ENCODE data around the gene RHBDF1. TPM values are rescaled to one million over a fixed set of nuclear protein-coding genes. Genes with fewer than 3 reads are reported as not detected.

The RHBDF1 gene
- total RNA-seq, 5 donors from 2014 or later (not counting 1 experiment from before 2014, with no cell fraction given): 0.19 to 0.93 (median 0.53) TPM

- H3K27me3 Mint-ChIP-seq: no peaks in the 10 kb centered on the region
- peaks cover 2 to 16% of the 10 kb centered on the region in 2 donors for H3K36me3 ChIP-seq (ENCODE audit: control insufficient read depth in 2 of 2, extremely low read depth in 1 of 2, insufficient read depth in 1 of 2, low read length in 1 of 2)
- peaks cover 0 to 10% of the 10 kb centered on the region in 2 experiments for H3K4me1 ChIP-seq (ENCODE audit: control insufficient read depth in 1 of 2, extremely low read depth in 1 of 2, insufficient read depth in 2 of 2, low read length in 2 of 2)
- 89% methylated on average over 8 of the region's 8 CpGs for WGBS (ENCODE audit: insufficient coverage)
- ATAC-seq (replicated peaks in 1 of 4): no peak
- ChIA-PET POLR2A (no interaction called here), CTCF (interaction anchor here (0.7 to 2.1 kb wide), 8 partner anchors 11 to 416 kb away, joined by 3 to 11 read pairs (median 4); partner anchors contain the start of gene HBQ1 (in 1 of the 2))
- H3K36me3 Mint-ChIP-seq: peaks cover 12% of the 10 kb centered on the region
- H3K9me3 ChIP-seq: no peaks in the 10 kb centered on the region
- H3K9me3 Mint-ChIP-seq: no peaks in the 10 kb centered on the region
- no peak overlapping the region for H3K4me3 Mint-ChIP-seq
- H3K27ac ChIP-seq (ENCODE audit: low read length): no peak overlapping the region
- no peak for DNase-seq
- peaks cover 5 to 8% (median 8%) of the 10 kb centered on the region in 3 donors for H3K4me1 Mint-ChIP-seq
- no peaks in the 10 kb centered on the region for H3K27me3 ChIP-seq (replicated peaks in 1 of 2; ENCODE audit: control insufficient read depth in 2 of 2, extremely low read depth in 1 of 2, insufficient read depth in 2 of 2, low read length in 1 of 2)
- H3K4me3 ChIP-seq (ENCODE audit: control insufficient read depth in 1 of 2, extremely low read depth in 1 of 2, low read length in 1 of 2): no peak overlapping the region
- no peak overlapping the region for H3K27ac Mint-ChIP-seq
Observed at GRCh38 chr16:97822-98221, 25.4 kb upstream of the RHBDF1 start.

- Histone ChIP-seq H3K4me1 (ENCODE audit: control insufficient read depth in 1 of 2, extremely low read depth in 1 of 2, insufficient read depth in 2 of 2, low read length in 2 of 2) (peaks cover 0 to 10% of the 10 kb centered on the region in 2 experiments), H3K9me3 (no peaks in the 10 kb centered on the region), H3K36me3 (ENCODE audit: control insufficient read depth in 2 of 2, extremely low read depth in 1 of 2, insufficient read depth in 1 of 2, low read length in 1 of 2) (peaks cover 8 to 20% of the 10 kb centered on the region in 2 donors), H3K27ac (ENCODE audit: low read length) (no peak overlapping the region), H3K4me3 (ENCODE audit: control insufficient read depth in 1 of 2, extremely low read depth in 1 of 2, low read length in 1 of 2) (no peak overlapping the region), H3K27me3 (replicated peaks in 1 of 2; ENCODE audit: control insufficient read depth in 2 of 2, extremely low read depth in 1 of 2, insufficient read depth in 2 of 2, low read length in 1 of 2) (no peaks in the 10 kb centered on the region)
- H3K9me3 Mint-ChIP-seq: no peaks in the 10 kb centered on the region
- no peak overlapping the region for H3K27ac Mint-ChIP-seq
- H3K4me3 Mint-ChIP-seq: no peak overlapping the region
- ATAC-seq (replicated peaks in 1 of 4): peak; percentile 93 to 99 (median 96)
- H3K27me3 Mint-ChIP-seq: no peaks in the 10 kb centered on the region
- 9% methylated on average over 8 of the region's 11 CpGs for WGBS (ENCODE audit: insufficient coverage)
- ChIA-PET CTCF (interaction anchor here (0.5 to 2.2 kb wide), 16 partner anchors 10 to 416 kb away, joined by 3 to 19 read pairs (median 4); partner anchors contain the start of genes FAM234A (in 1 of the 2), HBQ1 (in 1 of the 2), POLR3K (in 1 of the 2) and SNRNP25 (in 1 of the 2)), POLR2A (no interaction called here)
- peaks cover 8% of the 10 kb centered on the region for H3K36me3 Mint-ChIP-seq
- H3K4me1 Mint-ChIP-seq: peaks cover 5 to 8% (median 8%) of the 10 kb centered on the region in 3 donors
- peak; percentile 78 to 94 (median 86) for DNase-seq
Observed at GRCh38 chr16:96935-97381, 24.5 kb upstream of the RHBDF1 start.

- Histone ChIP-seq H3K4me3 (ENCODE audit: control insufficient read depth in 1 of 2, extremely low read depth in 1 of 2, low read length in 1 of 2) (no peak overlapping the region), H3K9me3 (no peaks in the 10 kb centered on the region), H3K4me1 (ENCODE audit: control insufficient read depth in 1 of 2, extremely low read depth in 1 of 2, insufficient read depth in 2 of 2, low read length in 2 of 2) (peaks cover 0 to 10% of the 10 kb centered on the region in 2 experiments), H3K36me3 (ENCODE audit: control insufficient read depth in 2 of 2, extremely low read depth in 1 of 2, insufficient read depth in 1 of 2, low read length in 1 of 2) (peaks cover 8 to 26% of the 10 kb centered on the region in 2 donors), H3K27ac (ENCODE audit: low read length) (no peak overlapping the region), H3K27me3 (replicated peaks in 1 of 2; ENCODE audit: control insufficient read depth in 2 of 2, extremely low read depth in 1 of 2, insufficient read depth in 2 of 2, low read length in 1 of 2) (no peaks in the 10 kb centered on the region)
- no CpG with 5 or more reads among the region's 5 CpGs for WGBS (ENCODE audit: insufficient coverage)
- ATAC-seq (replicated peaks in 1 of 4): no peak
- Mint-ChIP-seq H3K27me3 (no peaks in the 10 kb centered on the region), H3K27ac (no peak overlapping the region), H3K4me3 (no peak overlapping the region), H3K9me3 (no peaks in the 10 kb centered on the region), H3K4me1 (peaks cover 5 to 8% (median 8%) of the 10 kb centered on the region in 3 donors), H3K36me3 (peaks cover 14% of the 10 kb centered on the region)
- POLR2A ChIA-PET: no interaction called here
- CTCF ChIA-PET: interaction anchor here in 1 of 2 donors (0.7 kb wide), 1 partner anchor 1120 kb away, joined by 10 read pairs; no protein-coding TSS in a partner anchor
- DNase-seq: no peak
Observed at GRCh38 chr16:94918-95265, 22.5 kb upstream of the RHBDF1 start.

DNA sequence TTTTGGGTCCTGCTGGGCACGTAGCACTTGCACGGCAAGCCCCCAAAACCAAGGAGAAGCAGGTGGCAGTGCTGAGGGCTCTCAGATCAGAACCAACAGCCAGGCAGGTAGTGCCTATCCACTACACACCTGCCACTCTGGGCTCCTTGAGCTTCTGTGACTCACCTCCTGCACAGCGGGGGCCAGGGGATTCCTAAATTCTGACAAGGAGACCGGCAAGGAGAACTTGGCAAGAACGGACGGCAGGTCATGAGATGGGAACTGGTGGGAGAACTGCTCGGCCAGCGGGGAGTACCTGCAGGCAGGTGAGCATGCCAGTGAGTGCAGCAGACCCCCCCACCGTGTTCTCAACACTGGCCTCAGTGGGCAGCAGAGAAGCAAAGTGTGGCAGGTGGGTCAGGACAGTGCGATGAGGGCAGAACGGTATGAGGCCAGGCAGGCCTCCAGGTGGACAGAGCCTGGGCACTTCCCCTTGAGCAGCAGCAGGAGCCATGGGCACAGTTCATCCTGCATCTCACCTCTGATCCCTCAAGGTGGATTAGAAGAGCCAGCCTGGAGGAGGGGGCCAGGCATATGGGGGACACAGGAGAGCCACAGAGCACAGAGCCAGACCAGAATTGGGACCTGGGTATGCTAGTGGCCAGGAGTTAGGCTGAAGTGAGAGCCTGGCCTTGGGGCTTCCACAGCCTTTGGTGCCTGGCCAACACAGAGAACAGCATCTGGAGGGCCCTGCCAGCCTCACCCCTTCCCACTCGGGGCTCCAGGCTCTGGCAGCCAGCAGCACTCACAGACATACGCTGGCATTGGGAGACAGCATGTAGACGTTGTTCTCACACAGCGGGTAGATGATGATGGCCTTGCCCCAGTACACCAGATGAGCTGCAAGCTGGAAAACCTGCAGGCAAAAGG lies 20.3 kb upstream of the RHBDF1 start:
- no peak overlapping the region for H3K4me3 ChIP-seq (ENCODE audit: control insufficient read depth in 1 of 2, extremely low read depth in 1 of 2, low read length in 1 of 2)
- Mint-ChIP-seq H3K36me3 (peaks cover 6% of the 10 kb centered on the region), H3K4me1 (peaks cover 5 to 7% (median 7%) of the 10 kb centered on the region in 3 donors), H3K4me3 (no peak overlapping the region), H3K9me3 (no peaks in the 10 kb centered on the region), H3K27ac (no peak overlapping the region), H3K27me3 (no peaks in the 10 kb centered on the region)
- H3K4me1 ChIP-seq (ENCODE audit: control insufficient read depth in 1 of 2, extremely low read depth in 1 of 2, insufficient read depth in 2 of 2, low read length in 2 of 2): peaks cover 0 to 10% of the 10 kb centered on the region in 2 experiments
- no peak overlapping the region for H3K27ac ChIP-seq (ENCODE audit: low read length)
- POLR2A ChIA-PET: no interaction called here
- no peaks in the 10 kb centered on the region for H3K9me3 ChIP-seq
- peaks cover 10 to 32% of the 10 kb centered on the region in 2 donors for H3K36me3 ChIP-seq (ENCODE audit: control insufficient read depth in 2 of 2, extremely low read depth in 1 of 2, insufficient read depth in 1 of 2, low read length in 1 of 2)
- ATAC-seq (replicated peaks in 1 of 4): no peak
- no peak for DNase-seq
- WGBS (ENCODE audit: insufficient coverage): 98% methylated on average over 13 of the region's 15 CpGs
- H3K27me3 ChIP-seq (replicated peaks in 1 of 2; ENCODE audit: control insufficient read depth in 2 of 2, extremely low read depth in 1 of 2, insufficient read depth in 2 of 2, low read length in 1 of 2): no peaks in the 10 kb centered on the region
- CTCF ChIA-PET: no interaction called here

DNA sequence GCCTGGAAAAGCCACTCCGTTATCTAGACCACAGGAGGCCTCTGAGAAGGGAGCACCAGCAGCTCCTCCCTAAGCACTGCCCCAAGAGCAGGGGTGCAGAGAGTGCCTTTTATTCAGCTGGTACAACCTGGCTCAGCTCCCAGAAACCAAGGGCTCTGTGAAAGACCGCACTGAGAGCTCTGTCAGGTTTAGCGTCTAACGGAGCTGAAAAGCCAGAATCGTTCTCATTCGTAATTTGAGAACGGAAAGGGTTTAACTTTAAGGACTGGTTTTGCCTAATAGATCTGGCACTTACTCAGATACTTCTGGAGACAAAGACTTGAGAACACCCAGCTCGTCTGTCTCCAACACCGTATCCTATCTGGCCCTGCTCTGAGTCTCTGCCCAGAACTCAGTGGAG lies 19.1 kb upstream of the RHBDF1 start:
- Histone ChIP-seq H3K4me1 (ENCODE audit: control insufficient read depth in 1 of 2, extremely low read depth in 1 of 2, insufficient read depth in 2 of 2, low read length in 2 of 2) (no peaks in the 10 kb centered on the region), H3K9me3 (no peaks in the 10 kb centered on the region), H3K36me3 (ENCODE audit: control insufficient read depth in 2 of 2, extremely low read depth in 1 of 2, insufficient read depth in 1 of 2, low read length in 1 of 2) (peaks cover 10 to 37% of the 10 kb centered on the region in 2 donors), H3K27ac (ENCODE audit: low read length) (no peak overlapping the region), H3K27me3 (replicated peaks in 1 of 2; ENCODE audit: control insufficient read depth in 2 of 2, extremely low read depth in 1 of 2, insufficient read depth in 2 of 2, low read length in 1 of 2) (no peaks in the 10 kb centered on the region), H3K4me3 (ENCODE audit: control insufficient read depth in 1 of 2, extremely low read depth in 1 of 2, low read length in 1 of 2) (no peak overlapping the region)
- ChIA-PET POLR2A (no interaction called here), CTCF (no interaction called here)
- no peaks in the 10 kb centered on the region for H3K27me3 Mint-ChIP-seq
- no peak overlapping the region for H3K27ac Mint-ChIP-seq
- no peak for DNase-seq
- no peak overlapping the region for H3K4me3 Mint-ChIP-seq
- ATAC-seq (replicated peaks in 1 of 4): no peak
- 91% methylated on average over 8 of the region's 9 CpGs for WGBS (ENCODE audit: insufficient coverage)
- no peaks in the 10 kb centered on the region for H3K4me1 Mint-ChIP-seq
- peaks cover 6% of the 10 kb centered on the region for H3K36me3 Mint-ChIP-seq
- H3K9me3 Mint-ChIP-seq: no peaks in the 10 kb centered on the region

DNA sequence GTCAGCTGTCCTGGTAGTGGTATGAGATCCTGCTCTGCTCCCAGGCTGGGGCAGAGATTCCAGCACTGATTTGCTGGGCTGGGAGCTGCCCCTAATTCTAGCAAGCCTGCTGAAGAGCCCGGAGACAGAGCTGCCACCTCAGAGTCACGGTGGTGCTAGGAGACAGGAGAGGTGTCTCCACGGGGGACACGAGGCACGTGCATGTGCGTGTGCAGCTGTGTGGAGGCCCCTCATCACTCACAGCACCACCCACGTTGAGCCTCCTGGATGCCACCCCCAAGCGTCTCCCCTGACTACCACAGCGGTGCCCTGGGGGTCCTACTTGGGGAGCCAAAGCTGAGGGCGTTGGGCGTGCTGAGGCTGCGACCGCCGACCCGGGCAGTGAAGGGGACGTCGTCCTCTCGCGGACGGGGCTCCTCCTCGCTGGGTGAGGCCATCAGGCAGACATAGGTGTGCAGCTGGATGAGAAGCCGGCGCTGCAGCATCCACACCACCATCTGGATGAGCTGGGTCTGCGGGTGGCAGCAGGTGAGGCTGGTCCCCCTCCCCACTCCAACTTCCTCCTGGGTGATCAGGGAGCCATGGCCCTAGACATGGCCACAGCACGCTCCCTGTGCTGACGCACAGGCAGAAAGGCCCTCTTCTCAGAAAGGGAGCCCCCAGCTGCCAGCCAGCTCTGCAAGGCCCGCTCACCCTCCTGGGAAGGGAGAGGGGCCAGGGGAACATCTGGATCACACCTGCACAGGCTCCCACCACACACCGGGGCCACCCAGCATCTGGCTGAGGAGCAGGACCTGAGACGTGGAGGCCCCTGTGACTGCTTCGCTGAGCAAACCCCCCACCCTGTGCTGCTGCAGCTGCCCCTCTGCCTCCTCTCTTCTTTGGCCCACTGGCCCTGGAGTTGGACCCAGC lies 17.2 kb upstream of the RHBDF1 start:
- Mint-ChIP-seq H3K27ac (no peak overlapping the region), H3K36me3 (peaks cover 10% of the 10 kb centered on the region), H3K27me3 (no peaks in the 10 kb centered on the region), H3K9me3 (no peaks in the 10 kb centered on the region), H3K4me3 (no peak overlapping the region), H3K4me1 (peaks cover 5 to 12% (median 6%) of the 10 kb centered on the region in 3 donors)
- Histone ChIP-seq H3K27ac (ENCODE audit: low read length) (no peak overlapping the region), H3K4me3 (ENCODE audit: control insufficient read depth in 1 of 2, extremely low read depth in 1 of 2, low read length in 1 of 2) (no peak overlapping the region), H3K9me3 (no peaks in the 10 kb centered on the region), H3K27me3 (replicated peaks in 1 of 2; ENCODE audit: control insufficient read depth in 2 of 2, extremely low read depth in 1 of 2, insufficient read depth in 2 of 2, low read length in 1 of 2) (no peaks in the 10 kb centered on the region), H3K36me3 (ENCODE audit: control insufficient read depth in 2 of 2, extremely low read depth in 1 of 2, insufficient read depth in 1 of 2, low read length in 1 of 2) (peaks cover 10 to 43% of the 10 kb centered on the region in 2 donors), H3K4me1 (ENCODE audit: control insufficient read depth in 1 of 2, extremely low read depth in 1 of 2, insufficient read depth in 2 of 2, low read length in 2 of 2) (peaks cover 0 to 10% of the 10 kb centered on the region in 2 experiments)
- ATAC-seq (replicated peaks in 1 of 4): no peak
- no peak for DNase-seq
- WGBS (ENCODE audit: insufficient coverage): 97% methylated on average over 23 of the region's 30 CpGs
- CTCF ChIA-PET: no interaction called here
- POLR2A ChIA-PET: no interaction called here

Data from T-cell (primary cell).